ENCODE results near the gene CUL9. TPM values are rescaled to one million over a fixed set of nuclear protein-coding genes. Genes with fewer than 3 reads are reported as not detected.

Gene CUL9
- total and polyA plus RNA-seq, 2 donors (not counting 1 experiment from before 2014, with no cell fraction given): 6.7 to 32.2 TPM

DNA sequence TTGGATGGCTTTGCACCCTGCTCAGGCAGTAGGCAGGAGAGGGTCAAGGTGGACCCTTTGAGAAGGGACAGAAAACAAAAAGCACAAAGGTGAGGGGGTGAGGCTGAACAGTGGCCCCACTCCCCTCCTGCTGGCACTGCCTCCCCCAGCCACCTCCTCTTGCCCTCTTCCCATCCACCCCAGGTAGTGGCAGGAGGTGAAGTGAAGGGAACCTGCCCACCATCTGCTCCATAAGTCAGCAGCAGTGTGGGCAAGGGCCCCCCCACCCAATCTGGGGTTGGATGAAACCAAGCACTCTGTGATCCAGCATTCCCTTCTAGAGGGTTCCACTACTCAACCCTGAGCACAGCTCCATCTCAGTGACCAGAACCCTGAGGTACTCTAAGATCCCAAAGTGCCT lies 89.9 kb downstream of the CUL9 start:
- H4K20me1 ChIP-seq (ENCODE audit: control insufficient read depth, extremely low read depth, insufficient read depth, low read length): no peaks in the 10 kb centered on the region
- no peak overlapping the region for H3K4me2 ChIP-seq (ENCODE audit: extremely low read depth, insufficient read depth, low read length)
- DNase-seq (ENCODE audit: low read depth in 2 of 2): no peak
- H3K79me2 ChIP-seq (ENCODE audit: control insufficient read depth, insufficient read depth, low read length): no peaks in the 10 kb centered on the region
- TF ChIP-seq, protein P1, sequence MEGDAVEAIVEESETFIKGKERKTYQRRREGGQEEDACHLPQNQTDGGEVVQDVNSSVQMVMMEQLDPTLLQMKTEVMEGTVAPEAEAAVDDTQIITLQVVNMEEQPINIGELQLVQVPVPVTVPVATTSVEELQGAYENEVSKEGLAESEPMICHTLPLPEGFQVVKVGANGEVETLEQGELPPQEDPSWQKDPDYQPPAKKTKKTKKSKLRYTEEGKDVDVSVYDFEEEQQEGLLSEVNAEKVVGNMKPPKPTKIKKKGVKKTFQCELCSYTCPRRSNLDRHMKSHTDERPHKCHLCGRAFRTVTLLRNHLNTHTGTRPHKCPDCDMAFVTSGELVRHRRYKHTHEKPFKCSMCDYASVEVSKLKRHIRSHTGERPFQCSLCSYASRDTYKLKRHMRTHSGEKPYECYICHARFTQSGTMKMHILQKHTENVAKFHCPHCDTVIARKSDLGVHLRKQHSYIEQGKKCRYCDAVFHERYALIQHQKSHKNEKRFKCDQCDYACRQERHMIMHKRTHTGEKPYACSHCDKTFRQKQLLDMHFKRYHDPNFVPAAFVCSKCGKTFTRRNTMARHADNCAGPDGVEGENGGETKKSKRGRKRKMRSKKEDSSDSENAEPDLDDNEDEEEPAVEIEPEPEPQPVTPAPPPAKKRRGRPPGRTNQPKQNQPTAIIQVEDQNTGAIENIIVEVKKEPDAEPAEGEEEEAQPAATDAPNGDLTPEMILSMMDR (conservative IDR thresholded peaks at IDR 0.05 in 1 of 2, IDR thresholded peaks at IDR 0.05 in 1 of 2; ENCODE audit: low read depth in 1 of 2, low read length in 2 of 2): no peak
- TF ChIP-seq EZH2 (IDR thresholded peaks at IDR 0.05; ENCODE audit: low read length, missing control alignments): no peak
- no peak overlapping the region for H2AFZ ChIP-seq (ENCODE audit: low read length)
- no peaks in the 10 kb centered on the region for H3K36me3 ChIP-seq (ENCODE audit: control insufficient read depth, insufficient read depth, low read length)
- H3K9me3 ChIP-seq (ENCODE audit: control insufficient read depth, insufficient read depth, low read depth, low read length): no peaks in the 10 kb centered on the region
- H3K4me3 ChIP-seq (replicated peaks in 1 of 4; ENCODE audit: control extremely low read depth in 1 of 4, insufficient read depth in 1 of 4, low read depth in 3 of 4, low read length in 4 of 4): no peak overlapping the region
- no peak overlapping the region for H3K9ac ChIP-seq (ENCODE audit: insufficient read depth, low read length)
- no peak overlapping the region for H3K27ac ChIP-seq (ENCODE audit: insufficient read depth, low read length)
- peaks cover 3% of the 10 kb centered on the region for H3K4me1 ChIP-seq (ENCODE audit: control insufficient read depth, extremely low read depth, insufficient read depth, low read length)
- peaks cover 53% of the 10 kb centered on the region for H3K27me3 ChIP-seq (ENCODE audit: control insufficient read depth, insufficient read depth, low read length)

DNA sequence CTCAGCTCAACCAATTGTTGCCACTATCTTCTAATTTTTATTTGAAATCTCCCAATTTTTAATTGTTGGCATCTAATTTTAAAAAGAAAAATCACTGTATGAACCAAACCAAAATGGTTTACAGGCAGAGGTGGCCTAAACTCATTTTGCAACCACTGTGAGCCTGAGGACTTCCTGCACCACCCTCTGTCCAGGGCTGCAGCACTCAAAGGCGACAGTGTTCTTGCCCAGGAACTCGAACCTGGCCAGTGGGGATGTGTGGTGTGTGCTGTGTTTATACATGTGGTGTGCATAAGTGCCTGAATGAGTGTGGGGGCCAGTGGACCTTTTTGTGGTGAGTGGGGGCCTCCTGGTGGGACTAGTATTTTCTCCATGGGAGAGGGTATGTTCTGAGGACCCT lies 91.7 kb downstream of the CUL9 start:
- Histone ChIP-seq H2AFZ (ENCODE audit: low read length) (no peak overlapping the region), H3K79me2 (ENCODE audit: control insufficient read depth, insufficient read depth, low read length) (no peaks in the 10 kb centered on the region), H3K4me1 (ENCODE audit: control insufficient read depth, extremely low read depth, insufficient read depth, low read length) (peaks cover 3% of the 10 kb centered on the region), H3K4me2 (ENCODE audit: extremely low read depth, insufficient read depth, low read length) (no peak overlapping the region), H3K27ac (ENCODE audit: insufficient read depth, low read length) (no peak overlapping the region), H4K20me1 (ENCODE audit: control insufficient read depth, extremely low read depth, insufficient read depth, low read length) (no peaks in the 10 kb centered on the region), H3K27me3 (ENCODE audit: control insufficient read depth, insufficient read depth, low read length) (peaks cover 41% of the 10 kb centered on the region), H3K4me3 (replicated peaks in 1 of 4; ENCODE audit: control extremely low read depth in 1 of 4, insufficient read depth in 1 of 4, low read depth in 3 of 4, low read length in 4 of 4) (no peak overlapping the region), H3K9me3 (ENCODE audit: control insufficient read depth, insufficient read depth, low read depth, low read length) (no peaks in the 10 kb centered on the region), H3K9ac (ENCODE audit: insufficient read depth, low read length) (no peak overlapping the region), H3K36me3 (ENCODE audit: control insufficient read depth, insufficient read depth, low read length) (no peaks in the 10 kb centered on the region)
- no peak for DNase-seq (ENCODE audit: low read depth in 2 of 2)
- TF ChIP-seq EZH2 (IDR thresholded peaks at IDR 0.05; ENCODE audit: low read length, missing control alignments): no peak
- TF ChIP-seq, protein P1 (conservative IDR thresholded peaks at IDR 0.05 in 1 of 2, IDR thresholded peaks at IDR 0.05 in 1 of 2; ENCODE audit: low read depth in 1 of 2, low read length in 2 of 2): no peak

Other genes starting within 250 kb of the CUL9 start
- not detected in 2 replicates for gene GNMT, start 221.4 kb upstream of the CUL9 start, total RNA-seq
- gene GNMT, start 221.4 kb upstream of the CUL9 start, polyA plus RNA-seq: 0.06 and 0.12 TPM in 2 replicates
- gene PEX6, start 203.0 kb upstream of the CUL9 start, total RNA-seq: 49.2 and 61.4 TPM in 2 replicates
- gene PEX6, start 203.0 kb upstream of the CUL9 start, polyA plus RNA-seq: 4.0 and 5.3 TPM in 2 replicates
- 20.0 and 27.1 TPM in 2 replicates for gene PPP2R5D, start 197.6 kb upstream of the CUL9 start, total RNA-seq
- gene PPP2R5D, start 197.6 kb upstream of the CUL9 start, polyA plus RNA-seq: 39.3 and 59.9 TPM in 2 replicates
- 52.1 and 60.9 TPM in 2 replicates for gene MEA1, start 168.2 kb upstream of the CUL9 start, total RNA-seq
- gene MEA1, start 168.2 kb upstream of the CUL9 start, polyA plus RNA-seq: 81.0 and 111 TPM in 2 replicates
- gene KLHDC3, start 167.9 kb upstream of the CUL9 start, total RNA-seq: 54.5 and 72.2 TPM in 2 replicates
- 44.3 and 54.0 TPM in 2 replicates for gene KLHDC3, start 167.9 kb upstream of the CUL9 start, polyA plus RNA-seq
- 72.4 and 73.0 TPM in 2 replicates for gene RRP36, start 160.6 kb upstream of the CUL9 start, total RNA-seq
- gene RRP36, start 160.6 kb upstream of the CUL9 start, polyA plus RNA-seq: 88.0 and 110 TPM in 2 replicates
- 30.3 and 60.3 TPM in 2 replicates for gene CUL7, start 128.3 kb upstream of the CUL9 start, total RNA-seq
- gene CUL7, start 128.3 kb upstream of the CUL9 start, polyA plus RNA-seq: 19.7 and 21.4 TPM in 2 replicates
- 13.9 and 18.2 TPM in 2 replicates for gene MRPL2, start 122.8 kb upstream of the CUL9 start, total RNA-seq
- 20.3 and 23.1 TPM in 2 replicates for gene MRPL2, start 122.8 kb upstream of the CUL9 start, polyA plus RNA-seq
- gene KLC4, start 122.6 kb upstream of the CUL9 start, total RNA-seq: 19.0 and 22.5 TPM in 2 replicates
- gene KLC4, start 122.6 kb upstream of the CUL9 start, polyA plus RNA-seq: 5.7 and 7.2 TPM in 2 replicates
- 145 and 159 TPM in 2 replicates for gene PTK7, start 105.9 kb upstream of the CUL9 start, total RNA-seq
- gene PTK7, start 105.9 kb upstream of the CUL9 start, polyA plus RNA-seq: 51.9 and 149 TPM in 2 replicates
- gene SRF, start 10.9 kb upstream of the CUL9 start, total RNA-seq: 16.0 and 16.9 TPM in 2 replicates
- gene SRF, start 10.9 kb upstream of the CUL9 start, polyA plus RNA-seq: 29.5 and 32.3 TPM in 2 replicates
- gene DNPH1, start 47.3 kb downstream of the CUL9 start, total RNA-seq: 39.5 and 52.5 TPM in 2 replicates
- gene DNPH1, start 47.3 kb downstream of the CUL9 start, polyA plus RNA-seq: 31.2 and 32.0 TPM in 2 replicates
- gene TTBK1, start 61.3 kb downstream of the CUL9 start, total RNA-seq: under 0.01 TPM in 2 replicates
- gene TTBK1, start 61.3 kb downstream of the CUL9 start, polyA plus RNA-seq: 0.03 TPM in 1 of 2 replicates, not detected in the other
- gene SLC22A7, start 116.1 kb downstream of the CUL9 start, total RNA-seq: not detected in 2 replicates
- gene SLC22A7, start 116.1 kb downstream of the CUL9 start, polyA plus RNA-seq: not detected in 2 replicates
- gene CRIP3, start 126.6 kb downstream of the CUL9 start, total RNA-seq: 0.26 TPM in 1 of 2 replicates, not detected in the other
- not detected in 2 replicates for gene CRIP3, start 126.6 kb downstream of the CUL9 start, polyA plus RNA-seq
- gene ZNF318, start 187.5 kb downstream of the CUL9 start, total RNA-seq: 5.6 and 6.1 TPM in 2 replicates
- gene ZNF318, start 187.5 kb downstream of the CUL9 start, polyA plus RNA-seq: 8.6 and 10.0 TPM in 2 replicates
- 16.7 and 23.1 TPM in 2 replicates for gene ABCC10, start 245.3 kb downstream of the CUL9 start, total RNA-seq
- gene ABCC10, start 245.3 kb downstream of the CUL9 start, polyA plus RNA-seq: 8.9 and 9.3 TPM in 2 replicates

Data from fibroblast of lung (primary cell).